ENCODE measurements around the gene ITPKB. TPM values are rescaled to one million over a fixed set of nuclear protein-coding genes. Genes with fewer than 3 reads are reported as not detected.

The ITPKB gene
- total RNA-seq, 2 donors from 2014 or later: 26.9 to 28.4 TPM

GRCh38 chr1:226735576-226735975, 3.5 kb downstream of the ITPKB start:
- Histone ChIP-seq H3K27ac (no peak overlapping the region), H3K4me1 (ENCODE audit: control insufficient read depth in 1 of 2, low read depth in 2 of 2) (peaks cover 26 to 70% of the 10 kb centered on the region in 2 donors), H3K9me3 (no peaks in the 10 kb centered on the region), H3K27me3 (replicated peaks; ENCODE audit: insufficient read depth) (no peaks in the 10 kb centered on the region), H3K4me3 (peak overlapping the region; percentile 95), H3K36me3 (no peaks in the 10 kb centered on the region)
- no peak for DNase-seq (ENCODE audit: low spot score)
- no peak for ATAC-seq (ENCODE audit: insufficient number of reproducible peaks, low FRiP score, low read depth)
- no peak for TF ChIP-seq CTCF (IDR thresholded peaks at IDR 0.05)

DNA sequence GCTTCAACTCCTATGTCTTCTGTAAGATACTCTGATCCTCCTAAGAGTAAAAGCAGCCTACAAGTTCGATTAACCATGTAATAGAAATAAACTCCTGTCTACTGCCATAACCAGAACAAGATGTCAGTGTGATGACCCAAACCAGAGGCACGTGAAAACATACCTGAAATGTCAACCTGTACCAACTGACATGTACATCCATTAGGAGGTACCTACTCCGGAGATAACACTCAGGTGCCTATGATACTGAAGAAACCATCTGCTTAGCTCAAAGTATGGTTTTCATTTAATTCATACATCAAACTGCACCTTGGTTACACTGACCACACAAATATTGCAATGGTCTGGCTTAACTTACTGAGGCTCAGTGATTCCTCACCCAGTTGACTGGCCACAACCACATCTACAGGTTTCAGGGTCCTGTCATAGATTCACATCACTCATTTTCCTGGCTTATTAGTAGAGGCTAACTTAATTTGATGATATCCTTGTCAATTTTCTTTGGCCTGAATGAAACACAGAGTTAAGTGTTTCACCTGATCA, 4.4 kb downstream of the ITPKB start:
- TF ChIP-seq CTCF (IDR thresholded peaks at IDR 0.05): no peak
- no peaks in the 10 kb centered on the region for H3K36me3 ChIP-seq
- H3K27ac ChIP-seq: no peak overlapping the region
- H3K27me3 ChIP-seq (replicated peaks; ENCODE audit: insufficient read depth): no peaks in the 10 kb centered on the region
- DNase-seq (ENCODE audit: low spot score) (no peak), ATAC-seq (ENCODE audit: insufficient number of reproducible peaks, low FRiP score, low read depth) (no peak)
- H3K4me3 ChIP-seq: peak overlapping the region; percentile 28
- H3K4me1 ChIP-seq (ENCODE audit: control insufficient read depth in 1 of 2, low read depth in 2 of 2): peaks cover 23 to 63% of the 10 kb centered on the region in 2 donors
- H3K9me3 ChIP-seq: no peaks in the 10 kb centered on the region

DNA sequence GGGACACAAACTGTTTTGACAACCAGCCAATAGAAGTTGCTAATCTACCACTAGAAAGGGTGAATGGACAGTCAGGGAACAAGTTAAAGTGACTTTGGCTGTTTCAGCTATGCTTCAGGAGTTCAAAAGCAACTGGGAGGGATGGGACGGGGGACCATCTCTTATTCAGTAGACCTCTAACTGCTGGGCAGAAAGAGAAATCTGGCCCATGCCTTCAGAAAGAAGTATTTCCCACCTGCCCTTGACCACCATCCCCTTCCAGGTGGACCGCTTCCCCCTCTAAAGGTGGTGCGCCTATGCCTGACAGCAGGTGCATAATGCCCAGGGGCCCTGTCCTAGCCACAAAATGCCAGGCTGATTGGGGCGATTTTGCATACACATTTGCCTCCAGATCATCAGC, 5.2 kb downstream of the ITPKB start:
- peak overlapping the region; percentile 28 for H3K4me3 ChIP-seq
- H3K4me1 ChIP-seq (ENCODE audit: control insufficient read depth in 1 of 2, low read depth in 2 of 2): peaks cover 21 to 60% of the 10 kb centered on the region in 2 donors
- ATAC-seq (ENCODE audit: insufficient number of reproducible peaks, low FRiP score, low read depth) (no peak), DNase-seq (ENCODE audit: low spot score) (no peak)
- TF ChIP-seq CTCF (IDR thresholded peaks at IDR 0.05): no peak
- H3K27ac ChIP-seq: no peak overlapping the region
- H3K27me3 ChIP-seq (replicated peaks; ENCODE audit: insufficient read depth): no peaks in the 10 kb centered on the region
- H3K9me3 ChIP-seq: no peaks in the 10 kb centered on the region
- H3K36me3 ChIP-seq: no peaks in the 10 kb centered on the region

- ATAC-seq (ENCODE audit: insufficient number of reproducible peaks, low FRiP score, low read depth): no peak
- Histone ChIP-seq H3K27ac (no peak overlapping the region), H3K9me3 (no peaks in the 10 kb centered on the region), H3K4me3 (peak overlapping the region; percentile 28), H3K27me3 (replicated peaks; ENCODE audit: insufficient read depth) (no peaks in the 10 kb centered on the region), H3K4me1 (ENCODE audit: control insufficient read depth in 1 of 2, low read depth in 2 of 2) (peaks cover 21 to 65% of the 10 kb centered on the region in 2 donors), H3K36me3 (no peaks in the 10 kb centered on the region)
- no peak for TF ChIP-seq CTCF (IDR thresholded peaks at IDR 0.05)
- DNase-seq (ENCODE audit: low spot score): no peak
Measured at GRCh38 chr1:226733304-226733703, 5.8 kb downstream of the ITPKB start.

DNA sequence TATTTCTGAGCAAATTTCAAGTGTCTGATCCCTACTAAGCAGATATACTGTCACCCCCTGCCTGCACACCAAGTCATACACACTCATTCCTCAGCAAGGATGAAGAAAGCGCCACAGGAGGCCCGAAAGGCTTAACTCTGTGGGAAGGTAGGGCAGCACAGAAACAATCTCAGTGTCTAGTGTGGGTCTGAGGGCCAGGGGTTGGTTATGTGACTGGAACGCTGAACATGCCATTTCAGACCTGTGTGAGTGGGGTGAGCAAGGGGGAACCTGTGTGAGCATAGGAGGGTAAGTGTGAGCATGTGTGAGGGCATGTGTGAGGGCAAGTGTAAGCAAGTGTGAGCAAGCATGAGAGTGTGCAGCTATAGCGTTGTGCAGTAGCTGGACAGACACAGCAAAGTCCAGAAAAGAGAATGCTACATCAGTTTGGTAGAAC, 6.2 kb downstream of the ITPKB start:
- H3K9me3 ChIP-seq: no peaks in the 10 kb centered on the region
- H3K36me3 ChIP-seq: no peaks in the 10 kb centered on the region
- H3K4me1 ChIP-seq (ENCODE audit: control insufficient read depth in 1 of 2, low read depth in 2 of 2): peaks cover 21 to 65% of the 10 kb centered on the region in 2 donors
- no peak for TF ChIP-seq CTCF (IDR thresholded peaks at IDR 0.05)
- H3K27ac ChIP-seq: no peak overlapping the region
- no peak for DNase-seq (ENCODE audit: low spot score)
- no peaks in the 10 kb centered on the region for H3K27me3 ChIP-seq (replicated peaks; ENCODE audit: insufficient read depth)
- H3K4me3 ChIP-seq: peak overlapping the region; percentile 28
- no peak for ATAC-seq (ENCODE audit: insufficient number of reproducible peaks, low FRiP score, low read depth)

Measured in thoracic aorta (tissue), 2 donors.